SK-N-SH (cell line): ENCODE data around the gene TMEM109.

Experiments used
- NRF1 ChIP-seq: IDR thresholded peaks from 2 replicates; pipeline ENCODE4 v1.6.1; 2012; ENCODE audit warnings: low read depth, mild to moderate bottlenecking, low read length
- RFX5 ChIP-seq: IDR thresholded peaks from 2 replicates; pipeline ENCODE4 v1.6.1; 2012; ENCODE audit warnings: mild to moderate bottlenecking, improper control_type of control experiment, low read length
- TF ChIP-seq, protein P1 (sequence below): IDR thresholded peaks from 2 replicates; pipeline ENCODE4 v1.4.0; 2012; ENCODE audit warnings: low read depth
- TF ChIP-seq, protein P2 (sequence below): fragments of 200-600 bp; sonication (generic); IDR thresholded peaks from 2 replicates; pipeline ENCODE4 v1.6.1; 2017; ENCODE audit warnings: antibody characterized with exemption, mild to moderate bottlenecking, moderate library complexity
- TF ChIP-seq, protein P3 (sequence below): IDR thresholded peaks from 2 replicates; pipeline ENCODE4 v1.6.1; 2012; ENCODE audit warnings: mild to moderate bottlenecking, low read depth, low read length, moderate library complexity

DNA sequence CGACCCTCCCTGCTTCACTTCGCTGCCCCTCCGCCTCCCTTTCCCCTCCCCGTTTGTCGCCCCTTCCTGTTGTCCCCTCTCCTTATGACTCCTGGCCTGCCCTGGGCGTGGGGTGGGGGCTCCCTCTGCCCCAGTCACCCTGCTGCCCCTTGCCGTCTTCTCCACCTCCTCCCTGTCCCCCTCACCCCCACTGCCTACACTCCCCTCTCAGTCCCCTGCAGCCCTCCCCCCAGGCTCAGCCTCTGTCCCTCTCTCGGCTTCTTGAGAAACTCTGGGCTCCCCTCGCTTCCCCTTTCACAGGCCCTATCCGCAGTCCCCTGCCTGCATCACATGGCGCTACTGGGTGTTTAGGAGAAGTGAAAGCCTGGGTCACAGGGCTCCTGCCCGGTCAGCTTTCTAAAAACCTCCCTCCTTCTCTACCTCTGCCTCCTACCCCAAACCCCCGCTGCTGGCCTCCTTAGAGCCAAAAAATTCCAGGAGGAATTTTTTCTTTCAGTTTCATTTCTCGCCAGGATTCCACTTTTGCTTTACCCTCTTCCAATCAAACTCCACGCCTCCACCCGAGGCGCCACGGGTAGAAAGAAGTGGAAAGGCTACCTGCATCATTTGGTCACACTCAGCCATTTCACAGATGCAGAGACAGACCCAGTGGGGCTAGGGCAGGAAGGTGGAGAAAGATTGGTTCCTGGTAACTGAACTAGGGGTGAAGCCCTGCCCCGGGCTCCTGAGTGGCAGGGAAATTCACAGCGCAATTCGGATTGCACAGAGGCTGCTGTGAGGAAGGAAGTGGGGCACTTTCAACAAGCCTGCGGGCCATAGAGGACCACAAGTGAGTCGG is 38.2 kb downstream of the TMEM109 start, which contains the start of gene SLC15A3:
- TF ChIP-seq, protein P1, sequence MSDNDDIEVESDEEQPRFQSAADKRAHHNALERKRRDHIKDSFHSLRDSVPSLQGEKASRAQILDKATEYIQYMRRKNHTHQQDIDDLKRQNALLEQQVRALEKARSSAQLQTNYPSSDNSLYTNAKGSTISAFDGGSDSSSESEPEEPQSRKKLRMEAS = no peak
- TF ChIP-seq RFX5 (no peak), NRF1 (no peak)
- TF ChIP-seq, protein P2, sequence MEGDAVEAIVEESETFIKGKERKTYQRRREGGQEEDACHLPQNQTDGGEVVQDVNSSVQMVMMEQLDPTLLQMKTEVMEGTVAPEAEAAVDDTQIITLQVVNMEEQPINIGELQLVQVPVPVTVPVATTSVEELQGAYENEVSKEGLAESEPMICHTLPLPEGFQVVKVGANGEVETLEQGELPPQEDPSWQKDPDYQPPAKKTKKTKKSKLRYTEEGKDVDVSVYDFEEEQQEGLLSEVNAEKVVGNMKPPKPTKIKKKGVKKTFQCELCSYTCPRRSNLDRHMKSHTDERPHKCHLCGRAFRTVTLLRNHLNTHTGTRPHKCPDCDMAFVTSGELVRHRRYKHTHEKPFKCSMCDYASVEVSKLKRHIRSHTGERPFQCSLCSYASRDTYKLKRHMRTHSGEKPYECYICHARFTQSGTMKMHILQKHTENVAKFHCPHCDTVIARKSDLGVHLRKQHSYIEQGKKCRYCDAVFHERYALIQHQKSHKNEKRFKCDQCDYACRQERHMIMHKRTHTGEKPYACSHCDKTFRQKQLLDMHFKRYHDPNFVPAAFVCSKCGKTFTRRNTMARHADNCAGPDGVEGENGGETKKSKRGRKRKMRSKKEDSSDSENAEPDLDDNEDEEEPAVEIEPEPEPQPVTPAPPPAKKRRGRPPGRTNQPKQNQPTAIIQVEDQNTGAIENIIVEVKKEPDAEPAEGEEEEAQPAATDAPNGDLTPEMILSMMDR = no peak
- TF ChIP-seq, protein P3, sequence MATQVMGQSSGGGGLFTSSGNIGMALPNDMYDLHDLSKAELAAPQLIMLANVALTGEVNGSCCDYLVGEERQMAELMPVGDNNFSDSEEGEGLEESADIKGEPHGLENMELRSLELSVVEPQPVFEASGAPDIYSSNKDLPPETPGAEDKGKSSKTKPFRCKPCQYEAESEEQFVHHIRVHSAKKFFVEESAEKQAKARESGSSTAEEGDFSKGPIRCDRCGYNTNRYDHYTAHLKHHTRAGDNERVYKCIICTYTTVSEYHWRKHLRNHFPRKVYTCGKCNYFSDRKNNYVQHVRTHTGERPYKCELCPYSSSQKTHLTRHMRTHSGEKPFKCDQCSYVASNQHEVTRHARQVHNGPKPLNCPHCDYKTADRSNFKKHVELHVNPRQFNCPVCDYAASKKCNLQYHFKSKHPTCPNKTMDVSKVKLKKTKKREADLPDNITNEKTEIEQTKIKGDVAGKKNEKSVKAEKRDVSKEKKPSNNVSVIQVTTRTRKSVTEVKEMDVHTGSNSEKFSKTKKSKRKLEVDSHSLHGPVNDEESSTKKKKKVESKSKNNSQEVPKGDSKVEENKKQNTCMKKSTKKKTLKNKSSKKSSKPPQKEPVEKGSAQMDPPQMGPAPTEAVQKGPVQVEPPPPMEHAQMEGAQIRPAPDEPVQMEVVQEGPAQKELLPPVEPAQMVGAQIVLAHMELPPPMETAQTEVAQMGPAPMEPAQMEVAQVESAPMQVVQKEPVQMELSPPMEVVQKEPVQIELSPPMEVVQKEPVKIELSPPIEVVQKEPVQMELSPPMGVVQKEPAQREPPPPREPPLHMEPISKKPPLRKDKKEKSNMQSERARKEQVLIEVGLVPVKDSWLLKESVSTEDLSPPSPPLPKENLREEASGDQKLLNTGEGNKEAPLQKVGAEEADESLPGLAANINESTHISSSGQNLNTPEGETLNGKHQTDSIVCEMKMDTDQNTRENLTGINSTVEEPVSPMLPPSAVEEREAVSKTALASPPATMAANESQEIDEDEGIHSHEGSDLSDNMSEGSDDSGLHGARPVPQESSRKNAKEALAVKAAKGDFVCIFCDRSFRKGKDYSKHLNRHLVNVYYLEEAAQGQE = no peak
